K562 (cell line): ENCODE data around the gene ARHGEF1. TPM values are rescaled to one million over a fixed set of nuclear protein-coding genes. Genes with fewer than 3 reads are reported as not detected.

Experiments used
- CSDE1 ChIP-seq, 2 experiments: fragments of 450-650 bp; IDR thresholded peaks; 2 replicates each; pipeline ENCODE4 v1.6.1; 2016; ENCODE audit warnings: mild to moderate bottlenecking in 1 of 2
- HMGXB4 ChIP-seq: sonication (generic); formaldehyde crosslinking; IDR thresholded peaks from 2 replicates; pipeline ENCODE4 v1.8.1; 2023; ENCODE audit warnings: mild to moderate bottlenecking, missing genetic modification reagents
- MTA1 ChIP-seq: fragments of 450-650 bp; IDR thresholded peaks from 2 replicates; pipeline ENCODE4 v1.6.1; 2017; ENCODE audit warnings: borderline replicate concordance
- SMAD1 ChIP-seq: fragments of 150-350 bp; IDR thresholded peaks from 2 replicates; pipeline ENCODE4 v1.6.1; 2014; ENCODE audit warnings: low read length, low read depth; ENCODE audit not compliant: partially characterized antibody
- TAF9B ChIP-seq: fragments of 450-650 bp; IDR thresholded peaks from 2 replicates; pipeline ENCODE4 v1.6.1; 2018; ENCODE audit warnings: mild to moderate bottlenecking; ENCODE audit not compliant: partially characterized antibody
- TSC22D4 ChIP-seq: fragments of 450-650 bp; IDR thresholded peaks from 2 replicates; pipeline ENCODE4 v1.6.1; 2016; ENCODE audit warnings: missing genetic modification characterization, missing biosample characterization, control low read depth
- ZNF311 ChIP-seq: fragments of 250-450 bp; sonication (Bioruptor Pico); IDR thresholded peaks from 2 replicates; pipeline ENCODE4 v1.4.0; 2020; ENCODE audit warnings: mild to moderate bottlenecking, moderate library complexity
- polyA plus RNA-seq, 8 experiments: library from polyadenylated mRNA; depleted of rRNA in 4 of 8; stranded (reverse) in 5 of 8; unstranded in 3 of 8; fragments of >200 nt; fragmentation: Nextera tagmentation in 2 of 8; fragmentation: Illumina TruSeq in 1 of 8; extraction: Ambion mirVana in 2 of 8; extraction: Trizol in 1 of 8; gene quantifications; 2 replicates each; pipeline versions ENCODE4 v1.2.1 to v1.2.3, GENCODE V29; 2011 to 2014; ENCODE audit warnings: inconsistent platforms in 1 of 8, missing spikeins in 1 of 8
- total RNA-seq, 7 experiments: library from RNA; depleted of rRNA in 6 of 7; stranded (reverse); fragments of >200 nt in 6 of 7; fragmentation: Illumina TruSeq in 2 of 7; extraction: Trizol in 2 of 7; gene quantifications; 2 replicates each; pipeline versions ENCODE4 v1.2.1 to v1.2.3, GENCODE V29; 2011 to 2021; ENCODE audit warnings: low replicate concordance in 1 of 7
- TF ChIP-seq, protein P1 (sequence below): fragments of 450-650 bp; formaldehyde crosslinking; IDR thresholded peaks from 2 replicates; pipeline ENCODE4 v1.4.0; 2020; ENCODE audit warnings: mild to moderate bottlenecking, moderate library complexity
- TF ChIP-seq, protein P2 (sequence below): fragments of 450-650 bp; formaldehyde crosslinking; IDR thresholded peaks from 2 replicates; pipeline ENCODE4 v1.4.0; 2020; ENCODE audit warnings: mild to moderate bottlenecking, moderate library complexity
- TF ChIP-seq, protein P3 (sequence below): fragments of 250-450 bp; sonication (Bioruptor Pico); IDR thresholded peaks from 2 replicates; pipeline ENCODE4 v1.5.0; 2021
- TF ChIP-seq, protein P4 (sequence below): fragments of 450-650 bp; IDR thresholded peaks from 2 replicates; pipeline ENCODE4 v1.6.1; 2018; ENCODE audit not compliant: partially characterized antibody
- TF ChIP-seq, protein P5 (sequence below): sonication (generic); formaldehyde crosslinking; IDR thresholded peaks from 2 replicates; pipeline ENCODE4 v1.8.0; 2022; ENCODE audit warnings: missing genetic modification reagents, mild to moderate bottlenecking, moderate library complexity, borderline replicate concordance

The ARHGEF1 gene
- total and polyA plus RNA-seq, 9 of the 15 experiments (the other 6 are each of a cell fraction or from before 2014, with no cell fraction given): 1.9 to 149 (median 29.8) TPM

GRCh38 chr19:41883821-41884733 lies 1.1 kb downstream of the ARHGEF1 start (continued):
- TF ChIP-seq, protein P1, sequence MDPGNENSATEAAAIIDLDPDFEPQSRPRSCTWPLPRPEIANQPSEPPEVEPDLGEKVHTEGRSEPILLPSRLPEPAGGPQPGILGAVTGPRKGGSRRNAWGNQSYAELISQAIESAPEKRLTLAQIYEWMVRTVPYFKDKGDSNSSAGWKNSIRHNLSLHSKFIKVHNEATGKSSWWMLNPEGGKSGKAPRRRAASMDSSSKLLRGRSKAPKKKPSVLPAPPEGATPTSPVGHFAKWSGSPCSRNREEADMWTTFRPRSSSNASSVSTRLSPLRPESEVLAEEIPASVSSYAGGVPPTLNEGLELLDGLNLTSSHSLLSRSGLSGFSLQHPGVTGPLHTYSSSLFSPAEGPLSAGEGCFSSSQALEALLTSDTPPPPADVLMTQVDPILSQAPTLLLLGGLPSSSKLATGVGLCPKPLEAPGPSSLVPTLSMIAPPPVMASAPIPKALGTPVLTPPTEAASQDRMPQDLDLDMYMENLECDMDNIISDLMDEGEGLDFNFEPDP (CRISPR knock-in tag): 0 out of 2 replicates have a peak, but pooled peaks have one; percentile 48
- TF ChIP-seq MTA1 (peak; percentile 62; the same call in 1 of the 2 replicates), TAF9B (peak; percentile 75), HMGXB4 (CRISPR knock-in tag) (0 out of 2 replicates have a peak, but pooled peaks have one; percentile 1), SMAD1 (peak; percentile 18), ZNF311 (no peak), CSDE1 (IDR thresholded peaks at IDR 0.05) (0 out of 4 replicates have a peak, but pooled peaks of 1 of the 2 experiments have one; percentile 60), TSC22D4 (tag) (no peak)
- TF ChIP-seq, protein P2, sequence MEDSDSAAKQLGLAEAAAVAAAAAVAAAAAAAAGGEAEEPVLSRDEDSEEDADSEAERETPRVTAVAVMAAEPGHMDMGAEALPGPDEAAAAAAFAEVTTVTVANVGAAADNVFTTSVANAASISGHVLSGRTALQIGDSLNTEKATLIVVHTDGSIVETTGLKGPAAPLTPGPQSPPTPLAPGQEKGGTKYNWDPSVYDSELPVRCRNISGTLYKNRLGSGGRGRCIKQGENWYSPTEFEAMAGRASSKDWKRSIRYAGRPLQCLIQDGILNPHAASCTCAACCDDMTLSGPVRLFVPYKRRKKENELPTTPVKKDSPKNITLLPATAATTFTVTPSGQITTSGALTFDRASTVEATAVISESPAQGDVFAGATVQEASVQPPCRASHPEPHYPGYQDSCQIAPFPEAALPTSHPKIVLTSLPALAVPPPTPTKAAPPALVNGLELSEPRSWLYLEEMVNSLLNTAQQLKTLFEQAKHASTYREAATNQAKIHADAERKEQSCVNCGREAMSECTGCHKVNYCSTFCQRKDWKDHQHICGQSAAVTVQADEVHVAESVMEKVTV (CRISPR knock-in tag): peak; percentile 14; the same call in 1 of the 2 replicates
- TF ChIP-seq, protein P3, sequence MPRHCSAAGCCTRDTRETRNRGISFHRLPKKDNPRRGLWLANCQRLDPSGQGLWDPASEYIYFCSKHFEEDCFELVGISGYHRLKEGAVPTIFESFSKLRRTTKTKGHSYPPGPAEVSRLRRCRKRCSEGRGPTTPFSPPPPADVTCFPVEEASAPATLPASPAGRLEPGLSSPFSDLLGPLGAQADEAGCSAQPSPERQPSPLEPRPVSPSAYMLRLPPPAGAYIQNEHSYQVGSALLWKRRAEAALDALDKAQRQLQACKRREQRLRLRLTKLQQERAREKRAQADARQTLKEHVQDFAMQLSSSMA (CRISPR knock-in tag): no peak; the same call in 1 of the 2 replicates
- TF ChIP-seq, protein P4, sequence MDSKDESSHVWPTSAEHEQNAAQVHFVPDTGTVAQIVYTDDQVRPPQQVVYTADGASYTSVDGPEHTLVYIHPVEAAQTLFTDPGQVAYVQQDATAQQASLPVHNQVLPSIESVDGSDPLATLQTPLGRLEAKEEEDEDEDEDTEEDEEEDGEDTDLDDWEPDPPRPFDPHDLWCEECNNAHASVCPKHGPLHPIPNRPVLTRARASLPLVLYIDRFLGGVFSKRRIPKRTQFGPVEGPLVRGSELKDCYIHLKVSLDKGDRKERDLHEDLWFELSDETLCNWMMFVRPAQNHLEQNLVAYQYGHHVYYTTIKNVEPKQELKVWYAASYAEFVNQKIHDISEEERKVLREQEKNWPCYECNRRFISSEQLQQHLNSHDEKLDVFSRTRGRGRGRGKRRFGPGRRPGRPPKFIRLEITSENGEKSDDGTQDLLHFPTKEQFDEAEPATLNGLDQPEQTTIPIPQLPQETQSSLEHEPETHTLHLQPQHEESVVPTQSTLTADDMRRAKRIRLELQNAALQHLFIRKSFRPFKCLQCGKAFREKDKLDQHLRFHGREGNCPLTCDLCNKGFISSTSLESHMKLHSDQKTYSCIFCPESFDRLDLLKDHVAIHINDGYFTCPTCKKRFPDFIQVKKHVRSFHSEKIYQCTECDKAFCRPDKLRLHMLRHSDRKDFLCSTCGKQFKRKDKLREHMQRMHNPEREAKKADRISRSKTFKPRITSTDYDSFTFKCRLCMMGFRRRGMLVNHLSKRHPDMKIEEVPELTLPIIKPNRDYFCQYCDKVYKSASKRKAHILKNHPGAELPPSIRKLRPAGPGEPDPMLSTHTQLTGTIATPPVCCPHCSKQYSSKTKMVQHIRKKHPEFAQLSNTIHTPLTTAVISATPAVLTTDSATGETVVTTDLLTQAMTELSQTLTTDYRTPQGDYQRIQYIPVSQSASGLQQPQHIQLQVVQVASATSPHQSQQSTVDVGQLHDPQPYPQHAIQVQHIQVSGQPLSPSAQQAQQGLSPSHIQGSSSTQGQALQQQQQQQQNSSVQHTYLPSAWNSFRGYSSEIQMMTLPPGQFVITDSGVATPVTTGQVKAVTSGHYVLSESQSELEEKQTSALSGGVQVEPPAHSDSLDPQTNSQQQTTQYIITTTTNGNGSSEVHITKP: peak; percentile 37
- TF ChIP-seq, protein P5, sequence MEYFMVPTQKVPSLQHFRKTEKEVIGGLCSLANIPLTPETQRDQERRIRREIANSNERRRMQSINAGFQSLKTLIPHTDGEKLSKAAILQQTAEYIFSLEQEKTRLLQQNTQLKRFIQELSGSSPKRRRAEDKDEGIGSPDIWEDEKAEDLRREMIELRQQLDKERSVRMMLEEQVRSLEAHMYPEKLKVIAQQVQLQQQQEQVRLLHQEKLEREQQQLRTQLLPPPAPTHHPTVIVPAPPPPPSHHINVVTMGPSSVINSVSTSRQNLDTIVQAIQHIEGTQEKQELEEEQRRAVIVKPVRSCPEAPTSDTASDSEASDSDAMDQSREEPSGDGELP (CRISPR knock-in tag): peak; percentile 87
